ENCODE measurements around the gene CEP104. TPM values are rescaled to one million over a fixed set of nuclear protein-coding genes. Genes with fewer than 3 reads are reported as not detected.

Gene CEP104
- total and polyA plus RNA-seq, 4 donors: 7.5 to 23.2 (median 12.0) TPM

GRCh38 chr1:3900150-3900968, 43.3 kb upstream of the CEP104 start, which contains the start of gene C1orf174 (continued):
- TF ChIP-seq ZBTB33 (IDR thresholded peaks at IDR 0.05) (peak; percentile 85), MAX (IDR thresholded peaks at IDR 0.05) (peak; percentile 66), YY1 (IDR thresholded peaks at IDR 0.05) (peak; percentile 100), HNF4G (IDR thresholded peaks at IDR 0.05) (peak; percentile 31), GABPA (IDR thresholded peaks at IDR 0.05 in 1 of 2, conservative IDR thresholded peaks at IDR 0.05 in 1 of 2) (peak in 1 of 2 donors; percentile 62), ATF3 (IDR thresholded peaks at IDR 0.05) (peak; percentile 14), RXRA (IDR thresholded peaks at IDR 0.05) (peak in 1 of 2 donors; percentile 56), FOXA2 (IDR thresholded peaks at IDR 0.05) (peak; percentile 23), SP1 (IDR thresholded peaks at IDR 0.05) (peak; percentile 70), RAD21 (IDR thresholded peaks at IDR 0.05) (no peak)

- H3K4me3 ChIP-seq (ENCODE audit: low read depth in 1 of 3, low read length in 3 of 3): peak overlapping the region; percentile 72 to 87 (median 87)
- peaks cover 11 to 36% (median 31%) of the 10 kb centered on the region in 4 donors for H3K4me1 ChIP-seq (ENCODE audit: control insufficient read depth in 4 of 4, insufficient read depth in 4 of 4, low read length in 3 of 4)
- H3K36me3 ChIP-seq (ENCODE audit: control insufficient read depth in 4 of 4, insufficient read depth in 3 of 4, low read depth in 1 of 4, low read length in 3 of 4): peaks cover 0 to 2% (median under 1%) of the 10 kb centered on the region in 4 donors
- under 1% methylated on average over 26 of the region's 26 CpGs for WGBS
- H3K27me3 ChIP-seq (ENCODE audit: control insufficient read depth in 4 of 4, insufficient read depth in 4 of 4, low read length in 3 of 4): no peaks in the 10 kb centered on the region
- peak overlapping the region in 1 of 2 donors; percentile 73 for H3K9ac ChIP-seq (ENCODE audit: low read depth in 1 of 2, low read length in 2 of 2)
- H3K9me3 ChIP-seq (ENCODE audit: control insufficient read depth in 4 of 4, low read length in 3 of 4): no peaks in the 10 kb centered on the region
- TF ChIP-seq HNF4A (conservative IDR thresholded peaks at IDR 0.05) (no peak), ATF3 (IDR thresholded peaks at IDR 0.05) (no peak), FOXA1 (IDR thresholded peaks at IDR 0.05) (no peak), HNF4G (IDR thresholded peaks at IDR 0.05) (no peak), NR2F2 (IDR thresholded peaks at IDR 0.05) (no peak), GABPA (IDR thresholded peaks at IDR 0.05 in 1 of 2, conservative IDR thresholded peaks at IDR 0.05 in 1 of 2) (no peak), SP1 (IDR thresholded peaks at IDR 0.05) (no peak), ZBTB33 (IDR thresholded peaks at IDR 0.05) (no peak), RXRA (IDR thresholded peaks at IDR 0.05) (no peak), MAX (IDR thresholded peaks at IDR 0.05) (no peak), JUND (IDR thresholded peaks at IDR 0.05) (no peak), RAD21 (IDR thresholded peaks at IDR 0.05) (no peak), FOXA2 (IDR thresholded peaks at IDR 0.05) (no peak), REST (IDR thresholded peaks at IDR 0.05) (no peak), CTCF (IDR thresholded peaks at IDR 0.05; ENCODE audit: low read depth, low read length, missing input control) (no peak), TAF1 (conservative IDR thresholded peaks at IDR 0.05) (no peak), EGR1 (IDR thresholded peaks at IDR 0.05; ENCODE audit: low read depth in 2 of 2) (no peak), YY1 (IDR thresholded peaks at IDR 0.05) (no peak)
- no peak for DNase-seq (ENCODE audit: low spot score)
- H3K27ac ChIP-seq (ENCODE audit: low read depth in 1 of 2, low read length in 2 of 2): peak overlapping the region; percentile 98
These were observed 42.7 kb upstream of the CEP104 start for GRCh38 chr1:3899754-3900149.

Measured in liver (tissue), 9 donors.